ENCODE measurements around the gene C6orf120. TPM values are rescaled to one million over a fixed set of nuclear protein-coding genes. Genes with fewer than 3 reads are reported as not detected.

Gene C6orf120
- total and polyA plus RNA-seq, 2 donors (not counting 1 experiment from before 2014, with no cell fraction given), result 9.7 to 27.1 TPM

DNA sequence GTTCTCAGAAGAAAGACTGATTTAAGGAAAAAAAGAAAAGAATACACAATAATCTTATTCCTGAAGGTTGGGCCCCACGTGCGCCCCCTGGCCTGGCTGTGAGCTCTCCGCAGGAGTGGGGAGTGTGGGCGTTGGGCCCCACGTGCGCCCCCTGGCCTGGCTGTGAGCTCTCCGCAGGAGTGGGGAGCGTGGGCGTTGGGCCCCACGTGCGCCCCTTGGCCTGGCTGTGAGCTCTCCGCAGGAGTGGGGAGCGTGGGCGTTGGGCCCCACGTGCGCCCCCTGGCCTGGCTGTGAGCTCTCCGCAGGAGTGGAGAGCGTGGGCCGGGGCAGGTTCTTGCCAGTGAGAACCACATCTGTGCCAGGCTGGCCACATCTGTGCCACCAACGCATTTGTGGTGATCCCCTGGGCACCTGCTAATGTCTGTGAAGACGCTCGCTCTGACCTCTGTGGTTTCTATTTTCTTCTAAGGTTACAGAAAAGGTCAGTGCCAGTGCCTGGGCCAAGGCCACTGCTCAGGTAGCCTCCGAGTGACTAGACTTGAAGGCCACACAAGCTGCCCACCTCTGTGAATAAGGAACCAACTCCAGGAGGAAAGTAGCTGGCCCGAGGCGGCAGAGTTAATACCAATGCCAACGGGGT lies 41.1 kb upstream of the C6orf120 start:
- no peak overlapping the region for H3K4me3 Mint-ChIP-seq
- H3K4me3 ChIP-seq (ENCODE audit: control extremely low read depth in 1 of 5, extremely low read depth in 1 of 5, insufficient read depth in 1 of 5, low read depth in 2 of 5, low read length in 4 of 5), result no peak overlapping the region
- peaks cover 2 to 19% of the 10 kb centered on the region in 2 experiments for H3K36me3 ChIP-seq (replicated peaks in 1 of 2; ENCODE audit: control extremely low read depth in 1 of 2, control insufficient read depth in 1 of 2, extremely low read depth in 1 of 2, insufficient read depth in 2 of 2, low read length in 1 of 2)
- H3K27ac Mint-ChIP-seq, result no peak overlapping the region
- CTCF ChIA-PET, result no interaction called here
- no peak for DNase-seq
- no peak for ATAC-seq (ENCODE audit: low read depth)
- no peak overlapping the region for H2AFZ ChIP-seq (ENCODE audit: insufficient read depth, low read depth, low read length, poor library complexity, severe bottlenecking)
- no peaks in the 10 kb centered on the region for H3K79me2 ChIP-seq (ENCODE audit: control insufficient read depth, insufficient read depth, low read length)
- H3K9me3 Mint-ChIP-seq (ENCODE audit: insufficient read depth), result no peaks in the 10 kb centered on the region
- H3K4me2 ChIP-seq (replicated peaks; ENCODE audit: low read depth, low read length, poor library complexity, severe bottlenecking), result no peak overlapping the region
- POLR2A ChIA-PET, result no interaction called here
- H3K9me3 ChIP-seq (ENCODE audit: control extremely low read depth in 1 of 3, control insufficient read depth in 2 of 3, insufficient read depth in 1 of 3, low read length in 2 of 3), result no peaks in the 10 kb centered on the region
- TF ChIP-seq EZH2 (IDR thresholded peaks at IDR 0.05; ENCODE audit: borderline replicate concordance, insufficient read depth, low read depth, low read length, poor library complexity, severe bottlenecking), result no peak
- TF ChIP-seq, protein P1, sequence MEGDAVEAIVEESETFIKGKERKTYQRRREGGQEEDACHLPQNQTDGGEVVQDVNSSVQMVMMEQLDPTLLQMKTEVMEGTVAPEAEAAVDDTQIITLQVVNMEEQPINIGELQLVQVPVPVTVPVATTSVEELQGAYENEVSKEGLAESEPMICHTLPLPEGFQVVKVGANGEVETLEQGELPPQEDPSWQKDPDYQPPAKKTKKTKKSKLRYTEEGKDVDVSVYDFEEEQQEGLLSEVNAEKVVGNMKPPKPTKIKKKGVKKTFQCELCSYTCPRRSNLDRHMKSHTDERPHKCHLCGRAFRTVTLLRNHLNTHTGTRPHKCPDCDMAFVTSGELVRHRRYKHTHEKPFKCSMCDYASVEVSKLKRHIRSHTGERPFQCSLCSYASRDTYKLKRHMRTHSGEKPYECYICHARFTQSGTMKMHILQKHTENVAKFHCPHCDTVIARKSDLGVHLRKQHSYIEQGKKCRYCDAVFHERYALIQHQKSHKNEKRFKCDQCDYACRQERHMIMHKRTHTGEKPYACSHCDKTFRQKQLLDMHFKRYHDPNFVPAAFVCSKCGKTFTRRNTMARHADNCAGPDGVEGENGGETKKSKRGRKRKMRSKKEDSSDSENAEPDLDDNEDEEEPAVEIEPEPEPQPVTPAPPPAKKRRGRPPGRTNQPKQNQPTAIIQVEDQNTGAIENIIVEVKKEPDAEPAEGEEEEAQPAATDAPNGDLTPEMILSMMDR (IDR thresholded peaks at IDR 0.05), result no peak
- intact Hi-C loops (cut with micrococcal nuclease), result no loop called here
- no peak overlapping the region for H3K9ac ChIP-seq (ENCODE audit: low read length)
- no peaks in the 10 kb centered on the region for H3K4me1 Mint-ChIP-seq
- H3K27ac ChIP-seq (ENCODE audit: low read length in 2 of 2), result no peak overlapping the region
- no peaks in the 10 kb centered on the region for H3K4me1 ChIP-seq (ENCODE audit: control insufficient read depth in 2 of 2, insufficient read depth in 2 of 2, low read length in 2 of 2)
- no peaks in the 10 kb centered on the region for H3K27me3 Mint-ChIP-seq
- no peaks in the 10 kb centered on the region for H3K27me3 ChIP-seq (replicated peaks in 1 of 4; ENCODE audit: control extremely low read depth in 1 of 4, control insufficient read depth in 3 of 4, insufficient read depth in 4 of 4, low read length in 3 of 4)
- WGBS (ENCODE audit: insufficient coverage), result 93% methylated on average over 21 of the region's 26 CpGs
- no peaks in the 10 kb centered on the region for H4K20me1 ChIP-seq (ENCODE audit: control insufficient read depth, insufficient read depth, low read length, poor library complexity, severe bottlenecking)

DNA sequence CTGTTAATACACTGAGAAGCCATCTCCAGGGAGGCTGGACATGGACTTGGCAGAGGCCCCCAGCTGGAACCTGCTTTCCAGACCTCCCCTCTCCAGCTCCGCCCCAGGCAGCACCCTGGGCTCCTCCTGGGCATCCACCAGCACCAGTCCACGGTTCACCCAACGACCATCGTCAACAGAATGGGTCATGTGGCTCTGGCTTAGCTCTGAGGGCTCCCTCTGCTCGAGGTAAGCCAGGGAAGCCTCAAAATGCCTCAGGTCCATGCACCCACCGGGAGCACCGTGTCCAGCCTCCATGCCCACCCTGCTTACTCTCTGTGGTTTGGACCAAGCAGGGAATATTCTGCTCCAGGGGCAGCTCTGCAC lies 40.6 kb upstream of the C6orf120 start:
- no peak overlapping the region for H3K27ac ChIP-seq (ENCODE audit: low read length in 2 of 2)
- WGBS (ENCODE audit: insufficient coverage), result 97% methylated on average over 7 of the region's 7 CpGs
- Mint-ChIP-seq H3K27ac (no peak overlapping the region), H3K27me3 (no peaks in the 10 kb centered on the region), H3K4me3 (no peak overlapping the region), H3K4me1 (no peaks in the 10 kb centered on the region), H3K9me3 (ENCODE audit: insufficient read depth) (no peaks in the 10 kb centered on the region)
- intact Hi-C loops (cut with micrococcal nuclease), result no loop called here
- H3K27me3 ChIP-seq (replicated peaks in 1 of 4; ENCODE audit: control extremely low read depth in 1 of 4, control insufficient read depth in 3 of 4, insufficient read depth in 4 of 4, low read length in 3 of 4), result no peaks in the 10 kb centered on the region
- H2AFZ ChIP-seq (ENCODE audit: insufficient read depth, low read depth, low read length, poor library complexity, severe bottlenecking), result no peak overlapping the region
- ChIA-PET CTCF (no interaction called here), POLR2A (no interaction called here)
- ATAC-seq (ENCODE audit: low read depth) (no peak), DNase-seq (no peak)
- H3K9ac ChIP-seq (ENCODE audit: low read length), result no peak overlapping the region
- H3K36me3 ChIP-seq (replicated peaks in 1 of 2; ENCODE audit: control extremely low read depth in 1 of 2, control insufficient read depth in 1 of 2, extremely low read depth in 1 of 2, insufficient read depth in 2 of 2, low read length in 1 of 2), result peaks cover 2 to 19% of the 10 kb centered on the region in 2 experiments
- no peaks in the 10 kb centered on the region for H3K9me3 ChIP-seq (ENCODE audit: control extremely low read depth in 1 of 3, control insufficient read depth in 2 of 3, insufficient read depth in 1 of 3, low read length in 2 of 3)
- H3K79me2 ChIP-seq (ENCODE audit: control insufficient read depth, insufficient read depth, low read length), result no peaks in the 10 kb centered on the region
- H4K20me1 ChIP-seq (ENCODE audit: control insufficient read depth, insufficient read depth, low read length, poor library complexity, severe bottlenecking), result no peaks in the 10 kb centered on the region
- no peaks in the 10 kb centered on the region for H3K4me1 ChIP-seq (ENCODE audit: control insufficient read depth in 2 of 2, insufficient read depth in 2 of 2, low read length in 2 of 2)
- TF ChIP-seq, protein P1 (IDR thresholded peaks at IDR 0.05), result no peak
- TF ChIP-seq EZH2 (IDR thresholded peaks at IDR 0.05; ENCODE audit: borderline replicate concordance, insufficient read depth, low read depth, low read length, poor library complexity, severe bottlenecking), result no peak
- no peak overlapping the region for H3K4me2 ChIP-seq (replicated peaks; ENCODE audit: low read depth, low read length, poor library complexity, severe bottlenecking)
- no peak overlapping the region for H3K4me3 ChIP-seq (ENCODE audit: control extremely low read depth in 1 of 5, extremely low read depth in 1 of 5, insufficient read depth in 1 of 5, low read depth in 2 of 5, low read length in 4 of 5)

All from B cell (primary cell).